ENCODE results near the gene WDR83.
A peak's percentile ranks its signal among the peaks of the same experiment; 100 is the strongest.
"Not testable (repeated sequence)": the region's sequence is repeated elsewhere in the genome, so short reads cannot be mapped to it uniquely, and the experiment has no call there.

WDR83 gene

GRCh38 chr19:12705654-12706331, 39.2 kb downstream of the WDR83 start:
- Histone ChIP-seq H3K9me3 (ENCODE audit: control insufficient read depth in 5 of 5, low read length in 5 of 5) (no peaks in the 10 kb centered on the region), H3K27me3 (ENCODE audit: control insufficient read depth in 5 of 5, insufficient read depth in 4 of 5, low read length in 5 of 5) (no peaks in the 10 kb centered on the region), H3K4me1 (ENCODE audit: control insufficient read depth in 5 of 5, insufficient read depth in 5 of 5, low read length in 5 of 5) (no peaks in the 10 kb centered on the region), H3K4me3 (ENCODE audit: low read depth in 1 of 5, low read length in 5 of 5) (no peak overlapping the region), H3K27ac (ENCODE audit: low read depth, low read length) (no peak overlapping the region), H3K36me3 (ENCODE audit: control insufficient read depth in 5 of 5, insufficient read depth in 5 of 5, low read length in 5 of 5) (peaks cover 0 to 91% (median 75%) of the 10 kb centered on the region in 5 donors), H3K9ac (ENCODE audit: low read length in 5 of 5) (no peak overlapping the region)

- no peak overlapping the region for H3K27ac ChIP-seq (ENCODE audit: low read depth, low read length)
- peaks cover 0 to 90% (median 74%) of the 10 kb centered on the region in 5 donors for H3K36me3 ChIP-seq (ENCODE audit: control insufficient read depth in 5 of 5, insufficient read depth in 5 of 5, low read length in 5 of 5)
- no peaks in the 10 kb centered on the region for H3K9me3 ChIP-seq (ENCODE audit: control insufficient read depth in 5 of 5, low read length in 5 of 5)
- no peaks in the 10 kb centered on the region for H3K27me3 ChIP-seq (ENCODE audit: control insufficient read depth in 5 of 5, insufficient read depth in 4 of 5, low read length in 5 of 5)
- no peaks in the 10 kb centered on the region for H3K4me1 ChIP-seq (ENCODE audit: control insufficient read depth in 5 of 5, insufficient read depth in 5 of 5, low read length in 5 of 5)
- no peak overlapping the region for H3K9ac ChIP-seq (ENCODE audit: low read length in 5 of 5)
- H3K4me3 ChIP-seq (ENCODE audit: low read depth in 1 of 5, low read length in 5 of 5), result no peak overlapping the region
Observed at GRCh38 chr19:12706332-12706718, 39.7 kb downstream of the WDR83 start.

GRCh38 chr19:12708641-12709040, 42.0 kb downstream of the WDR83 start:
- peaks cover 0 to 82% (median 68%) of the 10 kb centered on the region in 5 donors for H3K36me3 ChIP-seq (ENCODE audit: control insufficient read depth in 5 of 5, insufficient read depth in 5 of 5, low read length in 5 of 5)
- no peak overlapping the region for H3K9ac ChIP-seq (ENCODE audit: low read length in 5 of 5)
- H3K27me3 ChIP-seq (ENCODE audit: control insufficient read depth in 5 of 5, insufficient read depth in 4 of 5, low read length in 5 of 5), result no peaks in the 10 kb centered on the region
- H3K27ac ChIP-seq (ENCODE audit: low read depth, low read length), result no peak overlapping the region
- no peak overlapping the region for H3K4me3 ChIP-seq (ENCODE audit: low read depth in 1 of 5, low read length in 5 of 5)
- H3K4me1 ChIP-seq (ENCODE audit: control insufficient read depth in 5 of 5, insufficient read depth in 5 of 5, low read length in 5 of 5), result no peaks in the 10 kb centered on the region
- H3K9me3 ChIP-seq (ENCODE audit: control insufficient read depth in 5 of 5, low read length in 5 of 5), result no peaks in the 10 kb centered on the region

DNA sequence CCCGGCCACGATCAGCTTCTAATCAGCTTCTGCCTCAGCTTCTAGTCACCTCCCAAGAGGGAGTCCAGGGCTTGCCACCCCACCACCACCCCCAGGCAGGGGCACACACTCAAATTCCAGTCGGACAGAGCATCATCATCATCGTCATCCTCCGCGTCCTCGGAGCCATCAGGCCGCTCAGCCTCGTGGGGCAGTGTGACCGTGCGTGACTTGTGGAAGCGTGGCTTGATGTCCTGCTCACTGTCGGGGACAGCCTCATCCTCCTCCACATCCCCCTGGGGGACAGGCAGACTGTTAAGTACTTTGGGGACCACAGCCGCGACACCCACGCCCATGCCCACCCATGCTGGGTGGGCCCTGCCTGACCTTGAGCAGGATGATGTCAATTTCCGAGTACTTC, 44.6 kb downstream of the WDR83 start:
- no peak overlapping the region for H3K4me3 ChIP-seq (ENCODE audit: low read depth in 1 of 5, low read length in 5 of 5)
- no peaks in the 10 kb centered on the region for H3K4me1 ChIP-seq (ENCODE audit: control insufficient read depth in 5 of 5, insufficient read depth in 5 of 5, low read length in 5 of 5)
- no peaks in the 10 kb centered on the region for H3K9me3 ChIP-seq (ENCODE audit: control insufficient read depth in 5 of 5, low read length in 5 of 5)
- H3K27ac ChIP-seq (ENCODE audit: low read depth, low read length), result no peak overlapping the region
- no peak overlapping the region for H3K9ac ChIP-seq (ENCODE audit: low read length in 5 of 5)
- no peaks in the 10 kb centered on the region for H3K27me3 ChIP-seq (ENCODE audit: control insufficient read depth in 5 of 5, insufficient read depth in 4 of 5, low read length in 5 of 5)
- H3K36me3 ChIP-seq (ENCODE audit: control insufficient read depth in 5 of 5, insufficient read depth in 5 of 5, low read length in 5 of 5), result peaks cover 0 to 80% (median 70%) of the 10 kb centered on the region in 5 donors

DNA sequence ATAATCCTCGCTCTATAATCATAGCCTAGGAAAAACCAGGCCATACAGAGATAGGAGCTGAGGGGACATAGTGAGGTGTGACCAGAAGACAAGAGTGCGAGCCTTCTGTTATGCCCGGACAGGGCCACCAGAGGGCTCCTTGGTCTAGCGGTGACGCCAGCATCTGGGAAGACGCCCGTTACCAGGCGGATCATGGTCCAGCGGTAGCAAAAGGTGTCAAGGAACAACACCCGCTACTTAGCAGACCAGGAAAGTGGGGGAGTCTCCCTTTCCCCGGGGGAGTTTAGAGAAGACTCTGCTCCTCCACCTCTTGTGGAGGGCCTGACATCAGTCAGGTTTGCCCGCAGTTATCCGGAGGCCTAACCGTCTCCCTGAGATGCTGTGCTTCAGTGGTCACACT, 45.5 kb downstream of the WDR83 start:
- not testable (repeated sequence) for H3K4me3 ChIP-seq (ENCODE audit: low read depth in 1 of 5, low read length in 5 of 5); H3K9me3 ChIP-seq (ENCODE audit: control insufficient read depth in 5 of 5, low read length in 5 of 5); H3K4me1 ChIP-seq (ENCODE audit: control insufficient read depth in 5 of 5, insufficient read depth in 5 of 5, low read length in 5 of 5); H3K9ac ChIP-seq (ENCODE audit: low read length in 5 of 5); H3K27ac ChIP-seq (ENCODE audit: low read depth, low read length); H3K27me3 ChIP-seq (ENCODE audit: control insufficient read depth in 5 of 5, insufficient read depth in 4 of 5, low read length in 5 of 5)
- peaks cover 0 to 79% (median 68%) of the 10 kb centered on the region in 5 donors for H3K36me3 ChIP-seq (ENCODE audit: control insufficient read depth in 5 of 5, insufficient read depth in 5 of 5, low read length in 5 of 5)

GRCh38 chr19:12713304-12713703, 46.7 kb downstream of the WDR83 start:
- not testable (repeated sequence) for H3K4me3 ChIP-seq (ENCODE audit: low read depth in 1 of 5, low read length in 5 of 5); H3K9me3 ChIP-seq (ENCODE audit: control insufficient read depth in 5 of 5, low read length in 5 of 5); H3K27ac ChIP-seq (ENCODE audit: low read depth, low read length); H3K9ac ChIP-seq (ENCODE audit: low read length in 5 of 5); H3K27me3 ChIP-seq (ENCODE audit: control insufficient read depth in 5 of 5, insufficient read depth in 4 of 5, low read length in 5 of 5); H3K4me1 ChIP-seq (ENCODE audit: control insufficient read depth in 5 of 5, insufficient read depth in 5 of 5, low read length in 5 of 5)
- peaks cover 0 to 84% (median 74%) of the 10 kb centered on the region in 5 donors for H3K36me3 ChIP-seq (ENCODE audit: control insufficient read depth in 5 of 5, insufficient read depth in 5 of 5, low read length in 5 of 5)

DNA sequence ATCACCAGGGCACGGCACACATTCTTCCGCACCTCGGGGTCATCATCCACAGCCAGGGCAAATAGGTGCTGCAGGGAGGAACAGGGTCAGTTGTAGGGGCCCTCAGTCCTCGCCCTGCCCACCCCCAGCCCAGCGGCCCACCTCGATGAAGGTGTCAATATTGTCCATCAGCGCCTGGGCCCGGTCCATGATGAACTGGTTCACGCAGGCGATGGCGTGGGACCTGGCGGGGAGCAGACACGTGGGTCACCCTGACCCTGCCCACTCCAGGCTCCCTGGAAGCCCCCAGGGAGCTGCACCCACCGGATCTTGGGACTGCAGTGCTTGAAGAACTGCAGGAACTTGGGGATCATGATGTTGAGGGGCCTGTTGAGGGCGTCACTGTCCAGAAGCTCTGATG, 48.5 kb downstream of the WDR83 start:
- Histone ChIP-seq H3K9ac (ENCODE audit: low read length in 5 of 5) (no peak overlapping the region), H3K4me3 (ENCODE audit: low read depth in 1 of 5, low read length in 5 of 5) (no peak overlapping the region), H3K4me1 (ENCODE audit: control insufficient read depth in 5 of 5, insufficient read depth in 5 of 5, low read length in 5 of 5) (peaks cover 0 to 4% (median under 1%) of the 10 kb centered on the region in 5 donors), H3K36me3 (ENCODE audit: control insufficient read depth in 5 of 5, insufficient read depth in 5 of 5, low read length in 5 of 5) (peaks cover 0 to 75% (median 70%) of the 10 kb centered on the region in 5 donors), H3K27ac (ENCODE audit: low read depth, low read length) (no peak overlapping the region), H3K27me3 (ENCODE audit: control insufficient read depth in 5 of 5, insufficient read depth in 4 of 5, low read length in 5 of 5) (no peaks in the 10 kb centered on the region), H3K9me3 (ENCODE audit: control insufficient read depth in 5 of 5, low read length in 5 of 5) (no peaks in the 10 kb centered on the region)

- Histone ChIP-seq H3K27me3 (ENCODE audit: control insufficient read depth in 5 of 5, insufficient read depth in 4 of 5, low read length in 5 of 5) (no peaks in the 10 kb centered on the region), H3K9me3 (ENCODE audit: control insufficient read depth in 5 of 5, low read length in 5 of 5) (no peaks in the 10 kb centered on the region), H3K4me1 (ENCODE audit: control insufficient read depth in 5 of 5, insufficient read depth in 5 of 5, low read length in 5 of 5) (peaks cover 3 to 12% (median 9%) of the 10 kb centered on the region in 5 donors), H3K27ac (ENCODE audit: low read depth, low read length) (no peak overlapping the region), H3K36me3 (ENCODE audit: control insufficient read depth in 5 of 5, insufficient read depth in 5 of 5, low read length in 5 of 5) (peaks cover 0 to 68% (median 62%) of the 10 kb centered on the region in 5 donors), H3K9ac (ENCODE audit: low read length in 5 of 5) (no peak overlapping the region), H3K4me3 (ENCODE audit: low read depth in 1 of 5, low read length in 5 of 5) (no peak overlapping the region)
Observed at GRCh38 chr19:12715929-12716328, 49.3 kb downstream of the WDR83 start.

GRCh38 chr19:12720296-12720695, 53.7 kb downstream of the WDR83 start:
- peak overlapping the region; percentile 48 to 98 (median 96) for H3K9ac ChIP-seq (ENCODE audit: low read length in 5 of 5)
- peak overlapping the region; percentile 35 to 78 (median 75) for H3K4me3 ChIP-seq (ENCODE audit: low read depth in 1 of 5, low read length in 5 of 5)
- peaks cover 0 to 33% (median 28%) of the 10 kb centered on the region in 5 donors for H3K36me3 ChIP-seq (ENCODE audit: control insufficient read depth in 5 of 5, insufficient read depth in 5 of 5, low read length in 5 of 5)
- peaks cover 12 to 40% (median 35%) of the 10 kb centered on the region in 5 donors for H3K4me1 ChIP-seq (ENCODE audit: control insufficient read depth in 5 of 5, insufficient read depth in 5 of 5, low read length in 5 of 5)
- H3K9me3 ChIP-seq (ENCODE audit: control insufficient read depth in 5 of 5, low read length in 5 of 5), result no peaks in the 10 kb centered on the region
- H3K27me3 ChIP-seq (ENCODE audit: control insufficient read depth in 5 of 5, insufficient read depth in 4 of 5, low read length in 5 of 5), result no peaks in the 10 kb centered on the region
- H3K27ac ChIP-seq (ENCODE audit: low read depth, low read length), result peak overlapping the region; percentile 92

- Histone ChIP-seq H3K9me3 (ENCODE audit: control insufficient read depth in 5 of 5, low read length in 5 of 5) (no peaks in the 10 kb centered on the region), H3K27ac (ENCODE audit: low read depth, low read length) (peak overlapping the region; percentile 92), H3K4me3 (ENCODE audit: low read depth in 1 of 5, low read length in 5 of 5) (peak overlapping the region; percentile 71 to 89 (median 78)), H3K36me3 (ENCODE audit: control insufficient read depth in 5 of 5, insufficient read depth in 5 of 5, low read length in 5 of 5) (peaks cover 0 to 26% (median 21%) of the 10 kb centered on the region in 5 donors), H3K4me1 (ENCODE audit: control insufficient read depth in 5 of 5, insufficient read depth in 5 of 5, low read length in 5 of 5) (peaks cover 12 to 40% (median 35%) of the 10 kb centered on the region in 5 donors), H3K9ac (ENCODE audit: low read length in 5 of 5) (peak overlapping the region; percentile 66 to 98 (median 96)), H3K27me3 (ENCODE audit: control insufficient read depth in 5 of 5, insufficient read depth in 4 of 5, low read length in 5 of 5) (no peaks in the 10 kb centered on the region)
Observed at GRCh38 chr19:12720851-12721655, 54.4 kb downstream of the WDR83 start.

Measured in subcutaneous abdominal adipose tissue (tissue), 5 donors.